HG03521 (cell line): ENCODE results near the gene AGTPBP1.
A peak's percentile ranks its signal among the peaks of the same experiment; 100 is the strongest.
"Not testable (repeated sequence)": the region's sequence is repeated elsewhere in the genome, so short reads cannot be mapped to it uniquely, and the experiment has no call there.

Source experiments
- ATAC-seq: cut with Tn5 transposase; IDR thresholded peaks from one replicate; pipeline ENCODE4 v1.9.1; 2021; ENCODE audit warnings: mild to moderate bottlenecking, moderate library complexity; ENCODE audit not compliant: unreplicated experiment

Gene AGTPBP1, protein sequence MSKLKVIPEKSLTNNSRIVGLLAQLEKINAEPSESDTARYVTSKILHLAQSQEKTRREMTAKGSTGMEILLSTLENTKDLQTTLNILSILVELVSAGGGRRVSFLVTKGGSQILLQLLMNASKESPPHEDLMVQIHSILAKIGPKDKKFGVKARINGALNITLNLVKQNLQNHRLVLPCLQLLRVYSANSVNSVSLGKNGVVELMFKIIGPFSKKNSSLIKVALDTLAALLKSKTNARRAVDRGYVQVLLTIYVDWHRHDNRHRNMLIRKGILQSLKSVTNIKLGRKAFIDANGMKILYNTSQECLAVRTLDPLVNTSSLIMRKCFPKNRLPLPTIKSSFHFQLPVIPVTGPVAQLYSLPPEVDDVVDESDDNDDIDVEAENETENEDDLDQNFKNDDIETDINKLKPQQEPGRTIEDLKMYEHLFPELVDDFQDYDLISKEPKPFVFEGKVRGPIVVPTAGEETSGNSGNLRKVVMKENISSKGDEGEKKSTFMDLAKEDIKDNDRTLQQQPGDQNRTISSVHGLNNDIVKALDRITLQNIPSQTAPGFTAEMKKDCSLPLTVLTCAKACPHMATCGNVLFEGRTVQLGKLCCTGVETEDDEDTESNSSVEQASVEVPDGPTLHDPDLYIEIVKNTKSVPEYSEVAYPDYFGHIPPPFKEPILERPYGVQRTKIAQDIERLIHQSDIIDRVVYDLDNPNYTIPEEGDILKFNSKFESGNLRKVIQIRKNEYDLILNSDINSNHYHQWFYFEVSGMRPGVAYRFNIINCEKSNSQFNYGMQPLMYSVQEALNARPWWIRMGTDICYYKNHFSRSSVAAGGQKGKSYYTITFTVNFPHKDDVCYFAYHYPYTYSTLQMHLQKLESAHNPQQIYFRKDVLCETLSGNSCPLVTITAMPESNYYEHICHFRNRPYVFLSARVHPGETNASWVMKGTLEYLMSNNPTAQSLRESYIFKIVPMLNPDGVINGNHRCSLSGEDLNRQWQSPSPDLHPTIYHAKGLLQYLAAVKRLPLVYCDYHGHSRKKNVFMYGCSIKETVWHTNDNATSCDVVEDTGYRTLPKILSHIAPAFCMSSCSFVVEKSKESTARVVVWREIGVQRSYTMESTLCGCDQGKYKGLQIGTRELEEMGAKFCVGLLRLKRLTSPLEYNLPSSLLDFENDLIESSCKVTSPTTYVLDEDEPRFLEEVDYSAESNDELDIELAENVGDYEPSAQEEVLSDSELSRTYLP

GRCh38 chr9:85741875-85742596, at the start of gene AGTPBP1:
Gene AGTPBP1, minus strand, starts transcription at chr9:85741954. Its CDS starts 29,421 bp downstream, at chr9:85712533.
- ATAC-seq, result peak; percentile 83

GRCh38 chr9:85786116-85786515, 44.4 kb upstream of the AGTPBP1 start:
- ATAC-seq, result not testable (repeated sequence)

GRCh38 chr9:85773844-85774243, 32.1 kb upstream of the AGTPBP1 start:
- ATAC-seq, result not testable (repeated sequence)

DNA sequence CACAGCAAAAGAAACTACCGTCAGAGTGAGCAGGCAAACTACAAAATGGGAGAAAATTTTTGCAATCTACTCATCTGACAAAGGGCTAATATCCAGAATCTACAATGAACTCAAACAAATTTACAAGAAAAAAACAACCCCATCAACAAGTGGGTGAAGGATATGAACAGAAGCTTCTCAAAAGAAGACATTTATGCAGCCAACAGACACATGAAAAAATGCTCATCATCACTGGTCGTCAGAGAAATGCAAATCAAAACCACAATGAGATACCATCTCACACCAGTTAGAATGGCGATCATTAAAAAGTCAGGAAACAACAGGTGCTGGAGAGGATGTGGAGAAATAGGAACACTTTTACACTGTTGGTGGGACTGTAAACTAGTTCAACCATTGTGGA, 20.0 kb upstream of the AGTPBP1 start:
- ATAC-seq, result not testable (repeated sequence)

DNA sequence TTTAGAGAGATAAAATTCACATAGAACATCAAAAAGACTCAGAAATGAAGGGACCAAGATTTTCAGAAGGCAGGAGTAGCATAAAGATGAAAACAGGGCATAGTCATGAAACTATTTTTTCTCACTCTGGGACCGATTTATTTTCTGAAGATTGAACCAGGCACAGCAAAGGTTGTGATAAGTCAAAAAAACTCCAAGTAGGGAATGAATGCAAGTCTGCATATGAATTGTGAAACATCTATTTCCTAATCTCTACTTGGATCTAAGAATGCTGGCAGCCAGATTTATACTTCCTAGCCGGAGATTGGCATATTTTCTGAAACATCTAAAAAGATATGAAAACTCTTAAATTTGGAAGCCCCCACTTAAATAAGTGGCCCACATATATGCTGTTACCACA, 16.0 kb upstream of the AGTPBP1 start:
- ATAC-seq, result not testable (repeated sequence)

DNA sequence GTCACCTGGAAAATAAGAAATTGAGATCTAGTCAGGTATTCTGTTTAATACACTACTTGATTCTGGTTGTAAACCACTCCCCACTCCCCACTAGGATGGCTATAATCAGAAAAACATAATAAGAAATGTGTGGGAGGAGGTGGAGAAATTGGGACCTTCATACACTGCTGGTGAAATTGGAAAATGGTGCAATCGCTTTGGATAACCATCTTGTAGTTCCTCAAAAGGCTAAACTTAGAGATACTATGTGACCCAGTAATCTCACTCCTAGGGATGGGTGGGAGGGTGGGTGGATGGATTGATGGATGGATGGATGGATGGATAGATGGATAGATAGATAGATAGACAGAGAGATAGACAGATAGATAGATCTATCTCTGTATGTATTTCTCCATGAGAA, 14.5 kb upstream of the AGTPBP1 start:
- ATAC-seq, result not testable (repeated sequence)

DNA sequence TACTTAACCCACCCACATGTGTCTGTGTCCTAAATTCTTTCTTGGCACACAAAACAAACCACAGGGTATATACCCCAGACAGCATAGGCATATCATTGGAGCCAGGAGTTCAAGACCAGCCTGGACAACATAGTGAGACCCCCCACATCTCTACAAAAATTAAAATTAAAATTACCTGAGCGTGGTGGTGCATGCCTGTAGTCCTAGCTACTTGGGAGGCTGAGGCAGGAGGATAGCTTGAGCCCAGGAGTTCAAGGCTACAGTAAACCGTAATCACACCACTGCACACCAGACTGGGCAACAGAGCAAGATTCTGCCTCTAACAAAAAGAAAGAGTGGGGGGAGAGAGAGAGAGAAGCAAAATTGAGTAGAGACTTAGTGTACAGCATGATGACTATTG, 4.6 kb upstream of the AGTPBP1 start:
- no peak for ATAC-seq

DNA sequence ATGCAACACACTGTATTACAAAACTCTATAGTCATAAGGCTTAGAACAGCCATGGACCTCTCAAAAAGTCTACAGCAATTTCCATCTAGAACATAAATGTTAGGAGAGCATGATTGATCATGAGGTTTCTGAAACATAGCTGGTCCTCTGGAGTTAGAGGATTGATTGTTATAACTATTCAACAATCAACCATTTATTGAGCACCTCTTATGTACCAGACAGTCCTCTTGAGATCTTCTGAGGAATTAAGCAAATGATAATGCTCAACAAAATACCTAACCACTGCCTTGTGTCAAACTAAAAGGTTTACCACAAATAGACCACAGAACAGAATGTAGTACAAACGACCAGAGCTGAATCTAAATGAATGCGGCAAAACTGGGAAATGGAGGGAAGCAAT, 3.4 kb upstream of the AGTPBP1 start:
- no peak for ATAC-seq

DNA sequence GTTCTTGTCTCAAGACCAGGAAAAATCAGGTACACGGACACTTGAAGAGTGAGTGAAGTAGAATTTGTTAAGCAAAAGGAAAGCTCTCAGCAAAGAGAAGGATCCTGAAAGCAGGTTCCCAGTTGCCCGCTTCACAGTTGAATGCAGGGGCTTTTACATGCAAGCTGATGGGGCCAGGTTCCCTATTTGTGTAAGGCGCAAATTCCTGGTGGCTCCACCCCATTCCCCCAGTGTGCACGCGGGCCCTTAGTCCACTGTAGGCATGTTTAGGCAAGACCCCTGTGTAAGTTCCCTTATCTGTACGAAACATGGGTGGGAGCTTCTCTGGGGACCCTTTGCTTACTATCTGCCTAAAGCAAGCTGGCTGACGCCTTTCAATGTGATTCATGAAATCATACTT, 2.7 kb upstream of the AGTPBP1 start:
- ATAC-seq, result no peak

GRCh38 chr9:85743275-85744128, 1.7 kb upstream of the AGTPBP1 start:
- ATAC-seq, result no peak

DNA sequence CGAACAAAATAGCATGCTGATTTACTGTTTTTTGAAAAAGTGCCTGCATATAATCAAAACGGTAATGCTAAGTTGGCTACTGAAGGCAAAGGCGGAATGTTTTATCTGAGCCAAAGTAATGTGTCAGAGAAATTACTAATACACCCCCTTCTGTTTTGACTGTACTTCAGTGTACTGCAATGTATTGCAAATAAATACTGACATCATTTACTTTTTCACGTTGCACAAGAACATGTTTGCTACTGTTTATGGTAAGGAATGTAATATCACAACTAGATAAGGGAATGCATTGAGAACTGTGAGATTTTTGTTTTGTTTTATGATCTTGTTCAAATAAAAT, 813 bp upstream of the AGTPBP1 start:
- ATAC-seq, result no peak

DNA sequence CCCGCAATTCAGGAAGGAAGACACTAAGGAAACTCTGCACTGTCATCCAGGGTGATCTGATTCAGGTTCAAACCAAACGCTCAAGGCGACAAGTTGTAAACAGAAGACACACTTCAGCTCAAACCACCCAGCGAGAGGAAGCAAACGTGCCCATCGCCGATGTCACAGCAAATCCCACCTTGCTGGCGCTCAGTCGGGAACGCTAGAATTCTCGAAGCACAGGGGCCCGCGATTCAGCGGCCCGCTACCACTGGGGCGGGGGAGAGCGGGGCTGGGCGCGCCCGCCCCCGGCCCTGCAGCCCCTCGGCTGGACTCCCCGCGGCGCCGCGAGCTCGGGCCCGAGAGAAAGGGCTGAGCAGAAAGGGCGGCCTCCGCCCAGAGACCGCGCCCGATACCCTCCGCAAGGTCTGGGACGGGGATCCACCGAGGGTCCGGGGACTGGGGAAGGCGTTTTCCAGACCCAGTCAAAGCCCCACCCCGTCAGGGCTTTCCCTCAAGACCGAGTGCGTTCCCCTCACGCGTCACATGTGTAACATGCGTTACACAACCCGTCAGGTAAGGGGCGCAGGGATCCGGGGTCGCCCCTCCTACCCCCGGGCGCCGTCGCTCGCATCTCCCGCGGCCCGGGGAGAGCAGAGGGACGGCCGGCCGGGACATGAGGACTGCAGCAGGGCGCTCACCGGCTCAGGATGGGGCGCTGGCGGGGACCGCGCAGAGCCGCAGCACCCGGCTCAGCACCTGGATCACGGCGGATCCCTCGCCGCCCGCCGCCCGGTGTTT, 469 bp downstream of the AGTPBP1 start:
- ATAC-seq, result peak; percentile 45

DNA sequence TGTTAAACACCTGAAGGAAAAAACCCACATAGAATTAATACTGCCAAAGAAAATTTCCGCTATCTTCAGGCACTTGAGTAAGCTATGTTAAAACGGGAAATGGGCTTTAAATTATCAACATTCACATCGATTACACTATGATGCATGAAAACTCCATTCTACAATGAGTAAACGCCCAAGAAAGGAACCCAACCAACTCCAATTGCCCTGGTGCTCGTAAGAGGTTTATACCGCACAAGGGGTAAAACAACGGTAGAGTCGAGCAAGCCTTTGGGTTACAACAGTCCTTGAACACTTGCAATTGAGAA, 1.0 kb downstream of the AGTPBP1 start:
- no peak for ATAC-seq

GRCh38 chr9:85738509-85738908, 3.2 kb downstream of the AGTPBP1 start:
- ATAC-seq, result no peak

DNA sequence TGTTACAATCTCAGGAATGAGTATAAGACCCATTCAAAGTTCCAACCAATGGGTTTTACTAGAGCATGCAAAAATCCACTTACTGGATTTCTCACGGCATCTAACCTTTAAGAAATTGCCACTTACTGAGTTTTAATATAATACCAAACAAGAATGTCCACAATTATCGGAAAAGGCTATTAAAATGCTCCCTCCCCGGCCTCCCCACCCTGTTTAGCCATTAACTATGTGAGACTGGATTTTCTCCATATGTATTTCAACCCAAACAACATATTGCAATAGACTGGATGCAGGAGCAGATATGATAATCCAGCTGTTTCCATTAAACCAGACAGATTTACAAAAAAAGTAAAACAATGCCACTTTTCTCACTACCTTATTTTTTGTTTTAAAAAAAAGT, 4.1 kb downstream of the AGTPBP1 start:
- no peak for ATAC-seq

DNA sequence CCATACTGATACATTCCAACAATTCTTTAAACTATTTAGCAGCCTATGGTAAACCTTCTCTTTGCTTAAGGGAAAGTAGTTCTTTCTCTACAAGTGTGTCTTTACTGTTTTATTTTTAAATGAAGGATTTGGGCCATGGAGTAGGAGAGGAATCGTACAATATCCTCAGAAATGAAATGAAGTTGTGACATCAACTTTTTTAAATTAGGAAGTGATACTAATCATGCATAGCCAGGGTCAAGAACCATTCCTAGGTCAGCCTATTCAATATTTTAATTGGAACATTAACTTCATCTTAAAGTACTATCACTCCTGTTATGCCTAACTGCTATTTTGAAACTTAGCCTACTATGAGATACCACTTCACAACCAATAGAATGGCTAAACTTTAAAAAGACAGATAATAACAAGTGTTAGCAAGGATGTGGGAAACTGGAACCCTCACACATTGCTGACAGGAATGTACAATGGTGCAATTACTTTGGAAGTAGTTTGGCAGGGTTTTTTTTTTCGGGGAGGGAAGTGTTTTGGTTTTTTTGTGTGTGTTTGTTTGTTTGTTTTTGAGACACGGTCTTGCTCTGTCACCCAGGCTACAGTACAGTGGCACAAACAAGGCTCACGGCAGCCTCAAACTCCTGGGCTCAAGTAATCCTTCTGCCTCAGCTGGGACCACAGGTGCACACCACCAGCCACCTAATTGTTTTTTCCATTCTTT, 10.7 kb downstream of the AGTPBP1 start:
- no peak for ATAC-seq

- ATAC-seq, result no peak
Observed at GRCh38 chr9:85729882-85730281, 11.9 kb downstream of the AGTPBP1 start.

DNA sequence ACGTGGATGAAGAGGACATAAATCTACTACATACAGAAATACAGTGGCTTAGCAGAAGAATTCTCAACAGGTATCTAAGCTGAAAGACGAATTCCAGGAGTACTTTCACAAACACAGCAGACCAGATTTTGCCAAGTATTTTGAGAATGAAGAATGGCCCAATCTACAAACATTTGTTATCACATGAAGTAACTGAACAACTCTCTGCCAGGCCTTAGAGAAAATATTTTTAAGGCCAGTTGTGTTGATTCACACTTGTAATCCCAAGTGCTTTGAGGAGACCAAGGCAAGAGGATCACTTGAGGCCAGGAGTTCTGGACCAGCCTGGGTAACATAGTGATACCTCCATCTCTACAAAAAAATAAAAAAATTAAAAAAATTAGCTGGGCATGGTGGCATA, 14.3 kb downstream of the AGTPBP1 start:
- ATAC-seq, result no peak

DNA sequence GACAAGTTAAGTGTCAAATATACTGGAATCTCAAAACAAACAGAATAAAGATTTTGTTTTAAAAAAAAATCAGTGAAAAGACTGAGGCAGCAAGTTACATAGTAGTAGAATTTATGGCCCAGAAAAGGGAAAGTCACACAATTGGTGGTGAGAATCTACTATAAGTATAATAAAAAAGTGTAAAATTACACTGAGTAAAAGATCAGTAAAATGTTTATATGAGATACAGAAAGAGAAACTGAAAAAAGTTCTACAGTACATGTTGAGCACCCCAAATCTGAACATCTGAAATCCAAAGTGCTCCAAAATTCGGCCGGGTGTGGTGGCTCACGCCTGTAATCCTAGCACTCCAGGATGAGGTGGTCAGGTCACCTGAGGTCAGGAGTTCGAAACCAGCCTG, 15.0 kb downstream of the AGTPBP1 start:
- no peak for ATAC-seq
